Nephron (organoid): ENCODE results near the gene TIAM1.

Source experiments
- H3K27ac Mint-ChIP-seq, 3 experiments: 2 replicates each; pipeline ENCODE4 v1.8.0; 2020; ENCODE audit warnings: mixed read lengths in 3 of 3, mild to moderate bottlenecking in 2 of 3, moderate library complexity in 1 of 3
- H3K27me3 Mint-ChIP-seq: 2 replicates; pipeline ENCODE4 v1.8.0; 2021; ENCODE audit warnings: low read depth, mild to moderate bottlenecking, moderate library complexity, mixed read lengths
- H3K36me3 Mint-ChIP-seq: 2 replicates; pipeline ENCODE4 v1.8.0; 2020; ENCODE audit warnings: low read depth, mixed read lengths
- H3K4me1 Mint-ChIP-seq: 2 replicates; pipeline ENCODE4 v1.8.0; 2020; ENCODE audit warnings: mixed read lengths
- H3K4me3 Mint-ChIP-seq, 3 experiments: 2 replicates each; pipeline ENCODE4 v1.8.0; 2020; ENCODE audit warnings: mild to moderate bottlenecking in 3 of 3, mixed read lengths in 3 of 3, moderate library complexity in 2 of 3
- H3K9me3 Mint-ChIP-seq: 2 replicates; pipeline ENCODE4 v1.8.0; 2020; ENCODE audit warnings: mixed read lengths
- CTCF ChIP-seq, 3 experiments: fragments of 200-600 bp; sonication (generic); IDR thresholded peaks; one replicate each; pipeline ENCODE4 v1.5.0; 2021; ENCODE audit warnings: antibody characterized with exemption in 3 of 3; ENCODE audit not compliant: unreplicated experiment in 3 of 3

TIAM1 gene

GRCh38 chr21:31103571-31104265, 240.3 kb downstream of the TIAM1 start:
- peaks cover 21% of the 10 kb centered on the region for H3K36me3 Mint-ChIP-seq
- no peak overlapping the region for H3K27ac Mint-ChIP-seq
- H3K4me1 Mint-ChIP-seq: no peaks in the 10 kb centered on the region
- H3K27me3 Mint-ChIP-seq: peaks cover 4% of the 10 kb centered on the region
- H3K4me3 Mint-ChIP-seq: no peak overlapping the region
- TF ChIP-seq CTCF (IDR thresholded peaks at IDR 0.05; ENCODE audit: unreplicated experiment in 3 of 3): no peak
- peaks cover 20% of the 10 kb centered on the region for H3K9me3 Mint-ChIP-seq

- Mint-ChIP-seq H3K27ac (no peak overlapping the region), H3K4me3 (no peak overlapping the region), H3K9me3 (peaks cover 19% of the 10 kb centered on the region), H3K4me1 (no peaks in the 10 kb centered on the region), H3K27me3 (peaks cover 7% of the 10 kb centered on the region), H3K36me3 (peaks cover 21% of the 10 kb centered on the region)
- no peak for TF ChIP-seq CTCF (IDR thresholded peaks at IDR 0.05; ENCODE audit: unreplicated experiment in 3 of 3)
These were observed 240.9 kb downstream of the TIAM1 start for GRCh38 chr21:31103163-31103562.

GRCh38 chr21:31099122-31099521, 244.9 kb downstream of the TIAM1 start:
- Mint-ChIP-seq H3K4me3 (no peak overlapping the region), H3K4me1 (no peaks in the 10 kb centered on the region), H3K36me3 (peaks cover 4% of the 10 kb centered on the region), H3K9me3 (peaks cover 7% of the 10 kb centered on the region), H3K27ac (no peak overlapping the region), H3K27me3 (peaks cover 7% of the 10 kb centered on the region)
- TF ChIP-seq CTCF (IDR thresholded peaks at IDR 0.05; ENCODE audit: unreplicated experiment in 3 of 3): no peak

- no peak overlapping the region for H3K27ac Mint-ChIP-seq
- peak; percentile 72 to 83 (median 81) for TF ChIP-seq CTCF (IDR thresholded peaks at IDR 0.05; ENCODE audit: unreplicated experiment in 3 of 3)
- H3K9me3 Mint-ChIP-seq: peaks cover 11% of the 10 kb centered on the region
- no peaks in the 10 kb centered on the region for H3K4me1 Mint-ChIP-seq
- peaks cover 7% of the 10 kb centered on the region for H3K27me3 Mint-ChIP-seq
- peaks cover 4% of the 10 kb centered on the region for H3K36me3 Mint-ChIP-seq
- H3K4me3 Mint-ChIP-seq: no peak overlapping the region
These were observed 245.5 kb downstream of the TIAM1 start for GRCh38 chr21:31098576-31099005.

GRCh38 chr21:31092832-31093625, 251.0 kb downstream of the TIAM1 start:
- Mint-ChIP-seq H3K36me3 (peaks cover 4% of the 10 kb centered on the region), H3K4me3 (no peak overlapping the region), H3K9me3 (peaks cover 17% of the 10 kb centered on the region), H3K4me1 (no peaks in the 10 kb centered on the region), H3K27ac (no peak overlapping the region), H3K27me3 (no peaks in the 10 kb centered on the region)
- no peak for TF ChIP-seq CTCF (IDR thresholded peaks at IDR 0.05; ENCODE audit: unreplicated experiment in 3 of 3)
